H1 (cell line): ENCODE results near the gene IFT81. TPM values are rescaled to one million over a fixed set of nuclear protein-coding genes. Genes with fewer than 3 reads are reported as not detected.

Source experiments
- ASH2L ChIP-seq: fragments of 200-600, 300-600 bp; sonication (generic); IDR thresholded peaks from one replicate; pipeline ENCODE4 v1.7.1; 2017; ENCODE audit warnings: low read length
- SAP30 ChIP-seq: fragments of 300-600 bp; sonication (generic); IDR thresholded peaks from 2 replicates; pipeline ENCODE4 v1.7.1; 2012; ENCODE audit warnings: low read length, moderate library complexity, mild to moderate bottlenecking, inconsistent platforms; ENCODE audit not compliant: insufficient read depth, insufficient replicate concordance
- polyA plus RNA-seq, 7 experiments: library from polyadenylated mRNA; depleted of rRNA in 3 of 7; stranded (reverse) in 5 of 7; unstranded in 2 of 7; fragments of >200 nt in 5 of 7; fragments of 200-250 nt in 2 of 7; gene quantifications; 1 replicate in 5 of 7; 2 replicates in 1 of 7; 4 replicates in 1 of 7; pipeline versions ENCODE4 v1.2.1 to v1.2.3, GENCODE V29; 2011 to 2013; ENCODE audit warnings: missing spikeins in 2 of 7, mixed read lengths in 2 of 7
- total RNA-seq: library from RNA; stranded (reverse); fragmentation: NEBNext Ultra II Directional; extraction: Animal tissue kit (Norgen Biotek cat#: 25700); gene quantifications from 2 replicates; pipeline ENCODE4 v1.2.1, GENCODE V29; 2021
- TF ChIP-seq, protein P1 (sequence below): fragments of 300-600 bp; sonication (generic); IDR thresholded peaks from 2 replicates; pipeline ENCODE4 v1.7.1; 2012; ENCODE audit warnings: low read length, moderate library complexity, mild to moderate bottlenecking, inconsistent platforms; ENCODE audit not compliant: insufficient replicate concordance

The IFT81 gene
- total and polyA plus RNA-seq, 2 of the 8 experiments (the other 6 are each of a cell fraction or from before 2014, with no cell fraction given) = 4.1 to 14.5 TPM

DNA sequence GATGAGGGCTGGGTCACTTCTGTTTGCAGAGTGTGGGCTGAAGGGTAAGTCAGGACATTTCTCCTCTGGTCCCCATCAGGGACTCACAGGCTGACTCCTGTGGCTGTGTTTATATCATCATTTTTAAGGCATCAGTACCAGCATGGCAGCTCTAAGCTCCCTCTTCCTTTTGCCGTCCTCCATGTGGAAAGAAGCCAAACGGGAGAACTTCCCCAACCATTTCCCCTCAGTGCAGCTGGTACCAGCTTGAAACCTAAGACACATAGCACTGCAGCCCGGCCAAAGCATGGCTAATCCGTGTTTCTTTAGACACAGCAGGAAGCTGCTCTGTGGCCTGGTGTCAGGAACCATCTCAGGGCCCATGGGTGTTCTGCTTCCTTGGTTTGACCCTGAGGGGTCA lies 124.9 kb downstream of the IFT81 start (continued):
- TF ChIP-seq, protein P1, sequence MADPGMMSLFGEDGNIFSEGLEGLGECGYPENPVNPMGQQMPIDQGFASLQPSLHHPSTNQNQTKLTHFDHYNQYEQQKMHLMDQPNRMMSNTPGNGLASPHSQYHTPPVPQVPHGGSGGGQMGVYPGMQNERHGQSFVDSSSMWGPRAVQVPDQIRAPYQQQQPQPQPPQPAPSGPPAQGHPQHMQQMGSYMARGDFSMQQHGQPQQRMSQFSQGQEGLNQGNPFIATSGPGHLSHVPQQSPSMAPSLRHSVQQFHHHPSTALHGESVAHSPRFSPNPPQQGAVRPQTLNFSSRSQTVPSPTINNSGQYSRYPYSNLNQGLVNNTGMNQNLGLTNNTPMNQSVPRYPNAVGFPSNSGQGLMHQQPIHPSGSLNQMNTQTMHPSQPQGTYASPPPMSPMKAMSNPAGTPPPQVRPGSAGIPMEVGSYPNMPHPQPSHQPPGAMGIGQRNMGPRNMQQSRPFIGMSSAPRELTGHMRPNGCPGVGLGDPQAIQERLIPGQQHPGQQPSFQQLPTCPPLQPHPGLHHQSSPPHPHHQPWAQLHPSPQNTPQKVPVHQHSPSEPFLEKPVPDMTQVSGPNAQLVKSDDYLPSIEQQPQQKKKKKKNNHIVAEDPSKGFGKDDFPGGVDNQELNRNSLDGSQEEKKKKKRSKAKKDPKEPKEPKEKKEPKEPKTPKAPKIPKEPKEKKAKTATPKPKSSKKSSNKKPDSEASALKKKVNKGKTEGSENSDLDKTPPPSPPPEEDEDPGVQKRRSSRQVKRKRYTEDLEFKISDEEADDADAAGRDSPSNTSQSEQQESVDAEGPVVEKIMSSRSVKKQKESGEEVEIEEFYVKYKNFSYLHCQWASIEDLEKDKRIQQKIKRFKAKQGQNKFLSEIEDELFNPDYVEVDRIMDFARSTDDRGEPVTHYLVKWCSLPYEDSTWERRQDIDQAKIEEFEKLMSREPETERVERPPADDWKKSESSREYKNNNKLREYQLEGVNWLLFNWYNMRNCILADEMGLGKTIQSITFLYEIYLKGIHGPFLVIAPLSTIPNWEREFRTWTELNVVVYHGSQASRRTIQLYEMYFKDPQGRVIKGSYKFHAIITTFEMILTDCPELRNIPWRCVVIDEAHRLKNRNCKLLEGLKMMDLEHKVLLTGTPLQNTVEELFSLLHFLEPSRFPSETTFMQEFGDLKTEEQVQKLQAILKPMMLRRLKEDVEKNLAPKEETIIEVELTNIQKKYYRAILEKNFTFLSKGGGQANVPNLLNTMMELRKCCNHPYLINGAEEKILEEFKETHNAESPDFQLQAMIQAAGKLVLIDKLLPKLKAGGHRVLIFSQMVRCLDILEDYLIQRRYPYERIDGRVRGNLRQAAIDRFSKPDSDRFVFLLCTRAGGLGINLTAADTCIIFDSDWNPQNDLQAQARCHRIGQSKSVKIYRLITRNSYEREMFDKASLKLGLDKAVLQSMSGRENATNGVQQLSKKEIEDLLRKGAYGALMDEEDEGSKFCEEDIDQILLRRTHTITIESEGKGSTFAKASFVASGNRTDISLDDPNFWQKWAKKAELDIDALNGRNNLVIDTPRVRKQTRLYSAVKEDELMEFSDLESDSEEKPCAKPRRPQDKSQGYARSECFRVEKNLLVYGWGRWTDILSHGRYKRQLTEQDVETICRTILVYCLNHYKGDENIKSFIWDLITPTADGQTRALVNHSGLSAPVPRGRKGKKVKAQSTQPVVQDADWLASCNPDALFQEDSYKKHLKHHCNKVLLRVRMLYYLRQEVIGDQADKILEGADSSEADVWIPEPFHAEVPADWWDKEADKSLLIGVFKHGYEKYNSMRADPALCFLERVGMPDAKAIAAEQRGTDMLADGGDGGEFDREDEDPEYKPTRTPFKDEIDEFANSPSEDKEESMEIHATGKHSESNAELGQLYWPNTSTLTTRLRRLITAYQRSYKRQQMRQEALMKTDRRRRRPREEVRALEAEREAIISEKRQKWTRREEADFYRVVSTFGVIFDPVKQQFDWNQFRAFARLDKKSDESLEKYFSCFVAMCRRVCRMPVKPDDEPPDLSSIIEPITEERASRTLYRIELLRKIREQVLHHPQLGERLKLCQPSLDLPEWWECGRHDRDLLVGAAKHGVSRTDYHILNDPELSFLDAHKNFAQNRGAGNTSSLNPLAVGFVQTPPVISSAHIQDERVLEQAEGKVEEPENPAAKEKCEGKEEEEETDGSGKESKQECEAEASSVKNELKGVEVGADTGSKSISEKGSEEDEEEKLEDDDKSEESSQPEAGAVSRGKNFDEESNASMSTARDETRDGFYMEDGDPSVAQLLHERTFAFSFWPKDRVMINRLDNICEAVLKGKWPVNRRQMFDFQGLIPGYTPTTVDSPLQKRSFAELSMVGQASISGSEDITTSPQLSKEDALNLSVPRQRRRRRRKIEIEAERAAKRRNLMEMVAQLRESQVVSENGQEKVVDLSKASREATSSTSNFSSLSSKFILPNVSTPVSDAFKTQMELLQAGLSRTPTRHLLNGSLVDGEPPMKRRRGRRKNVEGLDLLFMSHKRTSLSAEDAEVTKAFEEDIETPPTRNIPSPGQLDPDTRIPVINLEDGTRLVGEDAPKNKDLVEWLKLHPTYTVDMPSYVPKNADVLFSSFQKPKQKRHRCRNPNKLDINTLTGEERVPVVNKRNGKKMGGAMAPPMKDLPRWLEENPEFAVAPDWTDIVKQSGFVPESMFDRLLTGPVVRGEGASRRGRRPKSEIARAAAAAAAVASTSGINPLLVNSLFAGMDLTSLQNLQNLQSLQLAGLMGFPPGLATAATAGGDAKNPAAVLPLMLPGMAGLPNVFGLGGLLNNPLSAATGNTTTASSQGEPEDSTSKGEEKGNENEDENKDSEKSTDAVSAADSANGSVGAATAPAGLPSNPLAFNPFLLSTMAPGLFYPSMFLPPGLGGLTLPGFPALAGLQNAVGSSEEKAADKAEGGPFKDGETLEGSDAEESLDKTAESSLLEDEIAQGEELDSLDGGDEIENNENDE = no peak
- TF ChIP-seq ASH2L = no peak
- no peak for TF ChIP-seq SAP30
